ENCODE results near the gene SLC17A1.

Gene SLC17A1

DNA sequence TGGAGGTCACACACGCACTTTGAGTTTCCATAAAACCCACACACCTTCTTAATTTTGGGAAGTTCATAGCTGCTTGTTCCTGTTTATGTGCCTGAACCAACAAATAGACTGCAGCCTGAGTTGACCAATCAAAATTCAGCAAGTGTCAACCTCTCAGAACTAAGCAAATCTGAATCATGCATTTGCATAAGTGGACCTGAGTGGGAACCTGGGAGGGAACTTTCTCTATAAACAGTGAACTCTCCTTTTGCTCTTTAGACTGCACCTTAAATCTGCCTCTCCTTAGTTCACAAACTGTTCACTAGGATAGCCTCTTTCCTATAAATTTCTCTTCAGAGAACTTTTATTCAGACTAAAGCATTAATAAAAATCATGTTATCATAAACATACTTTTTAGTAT is 37.9 kb downstream of the SLC17A1 start:
- Histone ChIP-seq H3K36me3 (ENCODE audit: control insufficient read depth in 1 of 2, insufficient read depth in 2 of 2, low read length in 2 of 2) (no peaks in the 10 kb centered on the region), H3K4me1 (ENCODE audit: control insufficient read depth in 1 of 2, insufficient read depth in 2 of 2, low read length in 2 of 2) (no peaks in the 10 kb centered on the region), H3K4me3 (ENCODE audit: low read depth in 1 of 2, low read length in 2 of 2) (no peak overlapping the region), H3K27ac (ENCODE audit: low read depth, low read length) (no peak overlapping the region), H3K9me3 (ENCODE audit: control insufficient read depth in 1 of 2, low read length in 2 of 2) (no peaks in the 10 kb centered on the region), H3K9ac (ENCODE audit: low read depth in 1 of 2, low read length in 2 of 2) (no peak overlapping the region), H3K27me3 (ENCODE audit: control insufficient read depth in 1 of 2, insufficient read depth in 2 of 2, low read length in 2 of 2) (no peaks in the 10 kb centered on the region)

DNA sequence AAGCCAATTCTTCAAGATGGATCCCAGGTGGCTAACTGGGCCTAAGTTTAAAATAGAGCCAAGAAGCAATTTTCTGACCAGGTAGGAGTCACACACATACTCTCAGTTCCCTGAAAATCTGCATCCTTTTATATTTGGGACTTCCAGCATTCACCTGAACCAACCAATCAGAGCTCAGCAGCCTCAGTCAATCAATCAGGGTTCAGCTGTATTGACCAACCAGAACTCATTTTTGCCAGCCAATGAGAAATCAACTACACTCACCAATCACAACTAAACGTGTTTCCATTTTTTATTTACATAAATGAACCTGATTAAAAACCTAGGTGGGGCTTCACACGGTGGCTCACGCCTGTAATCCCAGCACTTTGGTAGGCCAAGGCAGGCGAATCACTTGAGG is 39.8 kb downstream of the SLC17A1 start:
- no peaks in the 10 kb centered on the region for H3K36me3 ChIP-seq (ENCODE audit: control insufficient read depth in 1 of 2, insufficient read depth in 2 of 2, low read length in 2 of 2)
- no peaks in the 10 kb centered on the region for H3K4me1 ChIP-seq (ENCODE audit: control insufficient read depth in 1 of 2, insufficient read depth in 2 of 2, low read length in 2 of 2)

DNA sequence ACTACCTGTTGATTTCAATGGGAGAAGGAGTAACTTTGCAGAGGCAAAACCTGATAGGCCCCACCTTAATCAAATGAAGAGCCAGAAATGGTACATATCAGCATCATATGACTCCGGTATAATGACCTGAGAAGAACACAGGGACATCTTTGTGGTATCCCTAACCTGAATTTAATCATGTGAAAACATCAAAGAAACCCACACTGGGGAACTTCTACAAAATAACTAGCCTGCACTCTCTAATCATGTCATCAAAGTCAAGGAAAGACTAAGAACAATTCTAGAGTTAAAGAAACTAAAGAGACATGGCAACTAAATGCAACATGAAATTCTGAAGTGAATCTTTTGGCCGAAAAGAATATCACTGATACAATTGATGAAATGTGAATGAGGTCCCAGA is 42.4 kb downstream of the SLC17A1 start:
- no peaks in the 10 kb centered on the region for H3K9me3 ChIP-seq (ENCODE audit: control insufficient read depth in 1 of 2, low read length in 2 of 2)
- no peaks in the 10 kb centered on the region for H3K4me1 ChIP-seq (ENCODE audit: control insufficient read depth in 1 of 2, insufficient read depth in 2 of 2, low read length in 2 of 2)
- no peak overlapping the region for H3K4me3 ChIP-seq (ENCODE audit: low read depth in 1 of 2, low read length in 2 of 2)
- no peak overlapping the region for H3K9ac ChIP-seq (ENCODE audit: low read depth in 1 of 2, low read length in 2 of 2)
- no peaks in the 10 kb centered on the region for H3K36me3 ChIP-seq (ENCODE audit: control insufficient read depth in 1 of 2, insufficient read depth in 2 of 2, low read length in 2 of 2)
- no peak overlapping the region for H3K27ac ChIP-seq (ENCODE audit: low read depth, low read length)
- H3K27me3 ChIP-seq (ENCODE audit: control insufficient read depth in 1 of 2, insufficient read depth in 2 of 2, low read length in 2 of 2) = no peaks in the 10 kb centered on the region

More for the DNA sequence above, 39.8 kb downstream of the SLC17A1 start:
- Histone ChIP-seq H3K27me3 (ENCODE audit: control insufficient read depth in 1 of 2, insufficient read depth in 2 of 2, low read length in 2 of 2) (no peaks in the 10 kb centered on the region), H3K9me3 (ENCODE audit: control insufficient read depth in 1 of 2, low read length in 2 of 2) (no peaks in the 10 kb centered on the region), H3K9ac (ENCODE audit: low read depth in 1 of 2, low read length in 2 of 2) (no peak overlapping the region), H3K27ac (ENCODE audit: low read depth, low read length) (no peak overlapping the region), H3K4me3 (ENCODE audit: low read depth in 1 of 2, low read length in 2 of 2) (no peak overlapping the region)

DNA sequence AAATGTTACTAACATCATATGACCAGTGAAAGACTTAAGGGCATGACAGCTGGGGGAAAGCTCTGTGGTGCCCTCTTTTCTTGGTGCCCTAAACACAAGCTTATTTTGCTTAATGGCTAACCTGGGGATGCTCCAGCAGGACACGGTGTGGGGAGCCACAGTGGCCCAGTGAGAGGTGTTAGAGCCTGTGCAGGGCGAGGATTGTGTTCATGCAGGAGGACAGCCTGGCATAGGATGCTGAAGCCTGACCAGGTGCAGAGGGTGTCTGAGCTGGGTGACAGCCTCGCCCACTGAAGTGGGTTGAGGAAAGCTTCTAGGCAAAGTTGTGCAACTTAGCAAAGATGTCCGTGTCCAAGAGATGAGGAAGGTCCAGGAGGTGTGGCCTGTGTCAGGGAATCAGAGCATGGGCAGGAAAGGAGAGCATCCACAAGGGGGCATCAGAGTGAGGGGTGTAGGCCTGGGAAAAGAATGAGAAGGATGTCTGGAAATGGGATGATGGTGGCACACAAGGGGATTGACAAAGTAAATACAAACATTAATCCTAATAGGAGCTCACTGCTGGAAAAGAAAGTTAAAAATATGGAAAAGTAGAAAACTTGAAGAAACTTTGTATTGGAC is 43.4 kb downstream of the SLC17A1 start:
- H3K9ac ChIP-seq (ENCODE audit: low read depth in 1 of 2, low read length in 2 of 2) = no peak overlapping the region
- H3K4me3 ChIP-seq (ENCODE audit: low read depth in 1 of 2, low read length in 2 of 2) = no peak overlapping the region
- no peaks in the 10 kb centered on the region for H3K4me1 ChIP-seq (ENCODE audit: control insufficient read depth in 1 of 2, insufficient read depth in 2 of 2, low read length in 2 of 2)
- H3K36me3 ChIP-seq (ENCODE audit: control insufficient read depth in 1 of 2, insufficient read depth in 2 of 2, low read length in 2 of 2) = no peaks in the 10 kb centered on the region
- no peaks in the 10 kb centered on the region for H3K9me3 ChIP-seq (ENCODE audit: control insufficient read depth in 1 of 2, low read length in 2 of 2)
- H3K27me3 ChIP-seq (ENCODE audit: control insufficient read depth in 1 of 2, insufficient read depth in 2 of 2, low read length in 2 of 2) = no peaks in the 10 kb centered on the region
- H3K27ac ChIP-seq (ENCODE audit: low read depth, low read length) = no peak overlapping the region

DNA sequence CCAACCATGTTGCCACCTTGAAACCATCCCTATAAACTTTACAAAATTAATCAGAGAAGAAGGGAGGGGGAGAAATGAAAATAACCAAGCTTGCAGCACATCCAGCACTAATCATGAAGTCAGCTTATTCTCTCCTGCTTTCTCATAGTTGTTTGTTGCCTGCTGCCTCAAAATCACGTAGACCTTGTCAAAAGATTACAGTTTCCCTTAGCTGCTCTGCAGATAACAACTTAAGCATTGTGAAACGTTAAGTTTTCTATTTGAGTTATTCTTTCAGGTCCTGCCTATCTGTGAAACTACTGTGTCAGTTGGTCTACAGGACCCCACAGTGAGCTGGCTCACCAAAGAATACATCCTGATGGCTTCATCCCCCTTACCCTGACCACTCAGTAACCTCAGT is 44.4 kb downstream of the SLC17A1 start:
- no peaks in the 10 kb centered on the region for H3K9me3 ChIP-seq (ENCODE audit: control insufficient read depth in 1 of 2, low read length in 2 of 2)
- H3K27me3 ChIP-seq (ENCODE audit: control insufficient read depth in 1 of 2, insufficient read depth in 2 of 2, low read length in 2 of 2) = no peaks in the 10 kb centered on the region
- no peak overlapping the region for H3K27ac ChIP-seq (ENCODE audit: low read depth, low read length)
- no peak overlapping the region for H3K9ac ChIP-seq (ENCODE audit: low read depth in 1 of 2, low read length in 2 of 2)
- H3K4me1 ChIP-seq (ENCODE audit: control insufficient read depth in 1 of 2, insufficient read depth in 2 of 2, low read length in 2 of 2) = no peaks in the 10 kb centered on the region
- H3K36me3 ChIP-seq (ENCODE audit: control insufficient read depth in 1 of 2, insufficient read depth in 2 of 2, low read length in 2 of 2) = no peaks in the 10 kb centered on the region
- H3K4me3 ChIP-seq (ENCODE audit: low read depth in 1 of 2, low read length in 2 of 2) = no peak overlapping the region

DNA sequence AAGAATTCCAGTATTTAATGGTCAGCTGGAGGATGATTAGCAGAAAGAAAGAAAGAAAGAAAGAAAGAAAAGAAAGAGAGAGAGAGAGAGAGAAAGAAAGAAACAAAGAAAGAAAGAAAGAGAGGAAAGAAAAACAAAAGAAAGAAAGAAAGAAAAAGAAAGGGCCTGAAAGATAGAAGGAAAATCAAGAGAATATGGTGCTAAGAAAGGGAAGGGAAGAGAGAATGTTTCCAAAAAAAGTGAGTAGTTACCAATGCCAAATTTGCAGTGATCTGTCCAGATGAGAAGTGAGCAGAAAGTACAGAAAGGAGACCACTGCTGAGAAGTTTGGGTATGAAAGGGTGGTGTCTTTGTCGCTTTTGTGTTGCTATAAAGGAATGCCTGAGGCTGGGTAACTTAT is 50.7 kb downstream of the SLC17A1 start:
- Histone ChIP-seq H3K27ac (ENCODE audit: low read depth, low read length) (no peak overlapping the region), H3K36me3 (ENCODE audit: control insufficient read depth in 1 of 2, insufficient read depth in 2 of 2, low read length in 2 of 2) (peaks cover 4 to 5% of the 10 kb centered on the region in 2 donors), H3K9me3 (ENCODE audit: control insufficient read depth in 1 of 2, low read length in 2 of 2) (no peaks in the 10 kb centered on the region), H3K9ac (ENCODE audit: low read depth in 1 of 2, low read length in 2 of 2) (no peak overlapping the region), H3K27me3 (ENCODE audit: control insufficient read depth in 1 of 2, insufficient read depth in 2 of 2, low read length in 2 of 2) (no peaks in the 10 kb centered on the region), H3K4me3 (ENCODE audit: low read depth in 1 of 2, low read length in 2 of 2) (no peak overlapping the region), H3K4me1 (ENCODE audit: control insufficient read depth in 1 of 2, insufficient read depth in 2 of 2, low read length in 2 of 2) (no peaks in the 10 kb centered on the region)

DNA sequence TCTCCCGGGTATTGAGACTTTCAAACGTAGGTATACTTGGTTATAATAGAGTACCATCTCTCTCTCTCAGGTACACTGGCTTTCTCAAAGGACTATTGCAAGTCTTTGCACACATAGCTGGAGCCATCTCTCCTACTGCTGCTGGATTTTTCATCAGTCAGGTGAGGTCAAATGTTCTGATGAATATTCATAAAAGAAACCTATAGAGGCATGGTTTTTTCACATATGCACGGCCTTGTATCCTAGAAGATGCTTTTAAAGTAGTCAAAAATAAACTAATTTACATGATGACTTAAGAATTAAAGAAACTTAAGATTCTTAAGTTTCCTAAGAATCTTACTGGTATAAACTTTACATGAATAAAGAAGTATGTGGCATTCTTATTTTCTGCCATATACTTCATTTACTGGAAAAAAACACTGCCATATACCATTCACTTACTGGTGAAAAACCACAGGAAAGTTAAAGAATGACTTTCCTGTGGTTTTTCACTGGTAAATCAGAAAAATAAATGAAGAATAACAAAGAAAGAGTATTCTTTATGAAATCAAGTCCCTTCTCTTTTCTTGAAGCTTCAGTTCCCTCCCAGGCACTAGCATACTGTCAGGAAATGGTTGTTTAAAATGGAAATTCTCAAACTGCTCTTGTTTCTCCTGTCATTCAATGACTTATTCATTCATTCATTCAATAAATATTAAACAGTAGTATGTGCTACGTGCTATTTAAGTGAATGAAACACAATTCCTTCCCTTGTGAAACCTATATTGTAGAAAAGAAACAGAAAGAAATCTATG is 53.8 kb downstream of the SLC17A1 start:
- H3K36me3 ChIP-seq (ENCODE audit: control insufficient read depth in 1 of 2, insufficient read depth in 2 of 2, low read length in 2 of 2) = peaks cover 4 to 12% of the 10 kb centered on the region in 2 donors
- no peak overlapping the region for H3K4me3 ChIP-seq (ENCODE audit: low read depth in 1 of 2, low read length in 2 of 2)
- no peaks in the 10 kb centered on the region for H3K9me3 ChIP-seq (ENCODE audit: control insufficient read depth in 1 of 2, low read length in 2 of 2)
- H3K27me3 ChIP-seq (ENCODE audit: control insufficient read depth in 1 of 2, insufficient read depth in 2 of 2, low read length in 2 of 2) = no peaks in the 10 kb centered on the region
- H3K4me1 ChIP-seq (ENCODE audit: control insufficient read depth in 1 of 2, insufficient read depth in 2 of 2, low read length in 2 of 2) = no peaks in the 10 kb centered on the region
- no peak overlapping the region for H3K9ac ChIP-seq (ENCODE audit: low read depth in 1 of 2, low read length in 2 of 2)
- H3K27ac ChIP-seq (ENCODE audit: low read depth, low read length) = no peak overlapping the region

DNA sequence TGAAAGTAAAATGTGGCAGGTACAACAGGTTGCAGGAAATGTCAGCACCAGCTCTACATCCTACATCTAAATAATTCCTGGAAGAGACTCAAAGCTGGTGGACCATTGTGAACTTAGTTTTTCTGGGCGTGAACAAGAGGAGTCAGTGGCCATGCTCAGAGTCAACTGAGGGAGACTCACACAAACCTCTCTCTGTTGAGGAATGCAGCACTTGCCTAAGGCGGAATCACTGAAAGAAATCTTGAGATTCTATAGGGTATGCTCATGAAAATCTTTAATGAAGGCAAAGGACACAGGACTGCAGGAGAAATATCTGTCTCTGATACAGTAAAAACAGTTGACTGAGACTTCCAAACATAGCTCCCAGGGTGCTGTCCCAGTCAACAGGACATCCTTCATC is 54.8 kb downstream of the SLC17A1 start:
- H3K4me3 ChIP-seq (ENCODE audit: low read depth in 1 of 2, low read length in 2 of 2) = no peak overlapping the region
- H3K4me1 ChIP-seq (ENCODE audit: control insufficient read depth in 1 of 2, insufficient read depth in 2 of 2, low read length in 2 of 2) = no peaks in the 10 kb centered on the region
- no peak overlapping the region for H3K27ac ChIP-seq (ENCODE audit: low read depth, low read length)
- H3K36me3 ChIP-seq (ENCODE audit: control insufficient read depth in 1 of 2, insufficient read depth in 2 of 2, low read length in 2 of 2) = peaks cover 4 to 18% of the 10 kb centered on the region in 2 donors
- no peaks in the 10 kb centered on the region for H3K27me3 ChIP-seq (ENCODE audit: control insufficient read depth in 1 of 2, insufficient read depth in 2 of 2, low read length in 2 of 2)
- H3K9me3 ChIP-seq (ENCODE audit: control insufficient read depth in 1 of 2, low read length in 2 of 2) = no peaks in the 10 kb centered on the region
- H3K9ac ChIP-seq (ENCODE audit: low read depth in 1 of 2, low read length in 2 of 2) = no peak overlapping the region

DNA sequence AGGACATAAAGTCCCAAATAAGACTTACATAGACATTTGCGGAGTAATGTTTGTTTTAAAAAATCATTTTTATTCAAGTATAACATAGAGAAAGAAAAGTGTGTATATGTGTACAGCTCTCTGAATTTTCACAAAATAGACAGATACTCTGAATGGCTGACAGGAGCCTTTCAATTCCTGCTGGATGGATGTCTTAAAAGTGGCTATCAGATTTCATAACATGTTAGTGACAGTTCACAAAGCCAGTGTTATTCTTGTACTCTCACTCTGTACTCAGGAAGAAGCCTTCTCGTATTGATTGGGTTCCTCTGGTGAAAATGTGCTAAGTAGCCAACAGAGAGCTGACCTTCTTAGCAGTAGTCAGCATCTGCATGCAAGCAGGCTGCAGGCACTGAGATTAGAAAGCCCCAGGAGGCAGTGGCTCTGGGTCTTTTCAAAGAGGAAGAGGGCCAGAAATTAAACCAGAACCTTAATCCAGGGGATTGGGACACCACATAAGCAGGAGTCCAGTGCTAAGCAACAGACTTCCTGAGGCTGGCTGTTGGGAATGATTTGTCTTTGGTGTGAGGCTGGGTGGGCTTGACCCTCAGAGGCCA is 57.6 kb downstream of the SLC17A1 start:
- H3K4me3 ChIP-seq (ENCODE audit: low read depth in 1 of 2, low read length in 2 of 2) = no peak overlapping the region
- no peak overlapping the region for H3K9ac ChIP-seq (ENCODE audit: low read depth in 1 of 2, low read length in 2 of 2)
- H3K36me3 ChIP-seq (ENCODE audit: control insufficient read depth in 1 of 2, insufficient read depth in 2 of 2, low read length in 2 of 2) = peaks cover 4 to 27% of the 10 kb centered on the region in 2 donors
- H3K27me3 ChIP-seq (ENCODE audit: control insufficient read depth in 1 of 2, insufficient read depth in 2 of 2, low read length in 2 of 2) = no peaks in the 10 kb centered on the region
- no peaks in the 10 kb centered on the region for H3K9me3 ChIP-seq (ENCODE audit: control insufficient read depth in 1 of 2, low read length in 2 of 2)
- no peaks in the 10 kb centered on the region for H3K4me1 ChIP-seq (ENCODE audit: control insufficient read depth in 1 of 2, insufficient read depth in 2 of 2, low read length in 2 of 2)
- no peak overlapping the region for H3K27ac ChIP-seq (ENCODE audit: low read depth, low read length)

DNA sequence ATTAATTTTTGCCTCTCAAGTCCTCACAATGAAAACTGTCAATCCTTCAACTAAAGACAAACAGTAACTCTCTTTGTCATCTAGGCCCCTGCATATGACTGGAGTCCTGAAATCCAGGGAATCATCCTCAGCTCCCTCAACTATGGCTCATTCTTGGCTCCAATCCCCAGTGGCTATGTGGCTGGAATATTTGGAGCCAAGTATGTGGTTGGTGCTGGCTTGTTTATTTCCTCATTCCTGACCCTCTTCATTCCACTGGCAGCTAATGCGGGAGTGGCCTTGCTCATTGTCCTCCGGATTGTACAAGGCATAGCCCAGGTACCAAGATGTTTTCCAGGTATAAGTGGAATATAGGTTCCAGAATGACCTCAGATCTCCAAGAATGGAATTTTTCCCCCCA is 61.9 kb downstream of the SLC17A1 start:
- Histone ChIP-seq H3K4me1 (ENCODE audit: control insufficient read depth in 1 of 2, insufficient read depth in 2 of 2, low read length in 2 of 2) (no peaks in the 10 kb centered on the region), H3K4me3 (ENCODE audit: low read depth in 1 of 2, low read length in 2 of 2) (no peak overlapping the region), H3K27me3 (ENCODE audit: control insufficient read depth in 1 of 2, insufficient read depth in 2 of 2, low read length in 2 of 2) (no peaks in the 10 kb centered on the region), H3K27ac (ENCODE audit: low read depth, low read length) (no peak overlapping the region), H3K9me3 (ENCODE audit: control insufficient read depth in 1 of 2, low read length in 2 of 2) (no peaks in the 10 kb centered on the region), H3K9ac (ENCODE audit: low read depth in 1 of 2, low read length in 2 of 2) (no peak overlapping the region), H3K36me3 (ENCODE audit: control insufficient read depth in 1 of 2, insufficient read depth in 2 of 2, low read length in 2 of 2) (peaks cover 4 to 29% of the 10 kb centered on the region in 2 donors)

Data from duodenal mucosa (tissue), 2 donors.